K562 (cell line): ENCODE measurements around the gene CYFIP2. TPM values are rescaled to one million over a fixed set of nuclear protein-coding genes. Genes with fewer than 3 reads are reported as not detected.

Experiments used
- DEAF1 ChIP-seq: fragments of 450-650 bp; formaldehyde crosslinking; IDR thresholded peaks from 2 replicates; pipeline ENCODE4 v1.4.0; 2020; ENCODE audit warnings: mild to moderate bottlenecking, moderate library complexity
- EP300 ChIP-seq: IDR thresholded peaks from 2 replicates; pipeline ENCODE4 v1.6.1; 2012; ENCODE audit warnings: low read length, improper control_type of control experiment
- ERF ChIP-seq: fragments of 450-650 bp; formaldehyde crosslinking; IDR thresholded peaks from 2 replicates; pipeline ENCODE4 v1.4.0; 2020; ENCODE audit warnings: mild to moderate bottlenecking, mixed read lengths
- HEY1 ChIP-seq: fragments of 250-450 bp; sonication (Bioruptor Pico); IDR thresholded peaks from 2 replicates; pipeline ENCODE4 v1.5.0; 2020; ENCODE audit warnings: mild to moderate bottlenecking, moderate library complexity, borderline replicate concordance
- HOXB6 ChIP-seq: fragments of 250-450 bp; sonication (Bioruptor Pico); IDR thresholded peaks from 2 replicates; pipeline ENCODE4 v1.5.1; 2022; ENCODE audit warnings: mild to moderate bottlenecking, borderline replicate concordance
- KLF10 ChIP-seq: fragments of 250-450 bp; sonication (Bioruptor Pico); IDR thresholded peaks from 2 replicates; pipeline ENCODE4 v1.6.1; 2021; ENCODE audit warnings: matching md5 sums
- MITF ChIP-seq: IDR thresholded peaks from 2 replicates; pipeline ENCODE4 v1.6.1; 2014; ENCODE audit warnings: antibody characterized with exemption
- PTRF ChIP-seq: fragments of 450-650 bp; IDR thresholded peaks from 2 replicates; pipeline ENCODE4 v1.6.1; 2016; ENCODE audit warnings: mild to moderate bottlenecking, missing genetic modification characterization, missing compliant biosample characterization
- RAD21 ChIP-seq, 2 experiments: fragments of 250-450 bp in 1 of 2; fragments of 450-650 bp in 1 of 2; sonication (Bioruptor Pico) in 1 of 2; formaldehyde crosslinking in 1 of 2; IDR thresholded peaks in 1 of 2; conservative IDR thresholded peaks in 1 of 2; 2 replicates each; pipeline versions ENCODE4 v1.4.0 to v1.8.0; 2020 to 2022; ENCODE audit warnings: mild to moderate bottlenecking in 2 of 2, moderate library complexity in 1 of 2
- SMC3 ChIP-seq: conservative IDR thresholded peaks from 2 replicates; pipeline ENCODE4 v1.6.1; 2011; ENCODE audit warnings: low read depth, low read length, improper control_type of control experiment; ENCODE audit not compliant: insufficient read depth
- TRIM28 ChIP-seq: fragments of 450-650 bp; IDR thresholded peaks from 2 replicates; pipeline ENCODE4 v1.6.1; 2017
- ZKSCAN1 ChIP-seq: fragments of 150-350 bp; IDR thresholded peaks from 2 replicates; pipeline ENCODE4 v1.6.1; 2016; ENCODE audit warnings: low read depth, low read length
- ZNF23 ChIP-seq: fragments of 250-450 bp; sonication (Bioruptor Pico); IDR thresholded peaks from 2 replicates; pipeline ENCODE4 v1.4.0; 2020; ENCODE audit warnings: mild to moderate bottlenecking
- ZNF445 ChIP-seq: fragments of 250-450 bp; sonication (Bioruptor Pico); IDR thresholded peaks from 2 replicates; pipeline ENCODE4 v1.4.0; 2020; ENCODE audit warnings: low read depth, mild to moderate bottlenecking, moderate library complexity
- polyA plus RNA-seq, 8 experiments: library from polyadenylated mRNA; depleted of rRNA in 4 of 8; stranded (reverse) in 5 of 8; unstranded in 3 of 8; fragments of >200 nt; fragmentation: Nextera tagmentation in 2 of 8; fragmentation: Illumina TruSeq in 1 of 8; extraction: Ambion mirVana in 2 of 8; extraction: Trizol in 1 of 8; gene quantifications; 2 replicates each; pipeline versions ENCODE4 v1.2.1 to v1.2.3, GENCODE V29; 2011 to 2014; ENCODE audit warnings: inconsistent platforms in 1 of 8, missing spikeins in 1 of 8
- total RNA-seq, 7 experiments: library from RNA; depleted of rRNA in 6 of 7; stranded (reverse); fragments of >200 nt in 6 of 7; fragmentation: Illumina TruSeq in 2 of 7; extraction: Trizol in 2 of 7; gene quantifications; 2 replicates each; pipeline versions ENCODE4 v1.2.1 to v1.2.3, GENCODE V29; 2011 to 2021; ENCODE audit warnings: low replicate concordance in 1 of 7

Gene CYFIP2
- total and polyA plus RNA-seq, 9 of the 15 experiments (the other 6 are each of a cell fraction or from before 2014, with no cell fraction given) = 0.76 to 2.9 (median 1.4) TPM; not detected in 1

- TF ChIP-seq MITF (no peak), TRIM28 (no peak), KLF10 (CRISPR knock-in tag) (no peak), SMC3 (peak; percentile 57; the same call in 1 of the 2 replicates), EP300 (no peak), RAD21 (CRISPR knock-in tag; conservative IDR thresholded peaks at IDR 0.05 in 1 of 2, IDR thresholded peaks at IDR 0.05 in 1 of 2) (peak; percentile 41 to 57), HEY1 (no peak), ZKSCAN1 (peak; percentile 42; the same call in 1 of the 2 replicates), ZNF23 (CRISPR knock-in tag) (no peak), ZNF445 (CRISPR knock-in tag) (no peak), PTRF (tag) (no peak), HOXB6 (CRISPR knock-in tag) (no peak), ERF (no peak), DEAF1 (CRISPR knock-in tag) (peak; percentile 14; the same call in 1 of the 2 replicates)
These were observed 77.0 kb downstream of the CYFIP2 start (continued) for GRCh38 chr5:157342822-157343402.
